ENCODE measurements around the gene ONECUT3. TPM values are rescaled to one million over a fixed set of nuclear protein-coding genes. Genes with fewer than 3 reads are reported as not detected.

Gene ONECUT3
- total RNA-seq, 1 donor from 2014 or later: not detected

- no peak for TF ChIP-seq CTCF (IDR thresholded peaks at IDR 0.05; ENCODE audit: insufficient read depth, low read length, poor library complexity, severe bottlenecking)
- H3K27me3 ChIP-seq (ENCODE audit: control insufficient read depth, insufficient read depth, low read length): no peaks in the 10 kb centered on the region
- no peaks in the 10 kb centered on the region for H3K36me3 ChIP-seq (ENCODE audit: control insufficient read depth, insufficient read depth, low read length)
- peak overlapping the region; percentile 4 for H3K4me3 ChIP-seq (ENCODE audit: low read depth, low read length)
- no peak for DNase-seq (ENCODE audit: low read depth)
These were observed 73.5 kb downstream of the ONECUT3 start for GRCh38 chr19:1826557-1827521.

- no peak for TF ChIP-seq CTCF (IDR thresholded peaks at IDR 0.05; ENCODE audit: insufficient read depth, low read length, poor library complexity, severe bottlenecking)
- Histone ChIP-seq H3K4me3 (ENCODE audit: low read depth, low read length) (no peak overlapping the region), H3K36me3 (ENCODE audit: control insufficient read depth, insufficient read depth, low read length) (no peaks in the 10 kb centered on the region), H3K27me3 (ENCODE audit: control insufficient read depth, insufficient read depth, low read length) (no peaks in the 10 kb centered on the region)
- no peak for DNase-seq (ENCODE audit: low read depth)
These were observed 74.4 kb downstream of the ONECUT3 start for GRCh38 chr19:1827566-1828278.

- DNase-seq (ENCODE audit: low read depth): no peak
- no peak for TF ChIP-seq CTCF (IDR thresholded peaks at IDR 0.05; ENCODE audit: insufficient read depth, low read length, poor library complexity, severe bottlenecking)
- Histone ChIP-seq H3K36me3 (ENCODE audit: control insufficient read depth, insufficient read depth, low read length) (no peaks in the 10 kb centered on the region), H3K4me3 (ENCODE audit: low read depth, low read length) (no peak overlapping the region), H3K27me3 (ENCODE audit: control insufficient read depth, insufficient read depth, low read length) (no peaks in the 10 kb centered on the region)
These were observed 75.3 kb downstream of the ONECUT3 start for GRCh38 chr19:1828279-1829238.

- no peak overlapping the region for H3K4me3 ChIP-seq (ENCODE audit: low read depth, low read length)
- TF ChIP-seq CTCF (IDR thresholded peaks at IDR 0.05; ENCODE audit: insufficient read depth, low read length, poor library complexity, severe bottlenecking): no peak
- no peaks in the 10 kb centered on the region for H3K27me3 ChIP-seq (ENCODE audit: control insufficient read depth, insufficient read depth, low read length)
- no peak for DNase-seq (ENCODE audit: low read depth)
- H3K36me3 ChIP-seq (ENCODE audit: control insufficient read depth, insufficient read depth, low read length): peaks cover under 1% of the 10 kb centered on the region
These were observed 76.7 kb downstream of the ONECUT3 start for GRCh38 chr19:1829958-1830357.

GRCh38 chr19:1830568-1830967, 77.3 kb downstream of the ONECUT3 start:
- TF ChIP-seq CTCF (IDR thresholded peaks at IDR 0.05; ENCODE audit: insufficient read depth, low read length, poor library complexity, severe bottlenecking): no peak
- H3K27me3 ChIP-seq (ENCODE audit: control insufficient read depth, insufficient read depth, low read length): no peaks in the 10 kb centered on the region
- peaks cover 1% of the 10 kb centered on the region for H3K36me3 ChIP-seq (ENCODE audit: control insufficient read depth, insufficient read depth, low read length)
- no peak for DNase-seq (ENCODE audit: low read depth)
- H3K4me3 ChIP-seq (ENCODE audit: low read depth, low read length): no peak overlapping the region
